ENCODE results near the gene CDK5R2. TPM values are rescaled to one million over a fixed set of nuclear protein-coding genes. Genes with fewer than 3 reads are reported as not detected.
"Not testable (repeated sequence)": the region's sequence is repeated elsewhere in the genome, so short reads cannot be mapped to it uniquely, and the experiment has no call there.

Gene CDK5R2
- total RNA-seq, 2 donors from 2014 or later, result not detected

DNA sequence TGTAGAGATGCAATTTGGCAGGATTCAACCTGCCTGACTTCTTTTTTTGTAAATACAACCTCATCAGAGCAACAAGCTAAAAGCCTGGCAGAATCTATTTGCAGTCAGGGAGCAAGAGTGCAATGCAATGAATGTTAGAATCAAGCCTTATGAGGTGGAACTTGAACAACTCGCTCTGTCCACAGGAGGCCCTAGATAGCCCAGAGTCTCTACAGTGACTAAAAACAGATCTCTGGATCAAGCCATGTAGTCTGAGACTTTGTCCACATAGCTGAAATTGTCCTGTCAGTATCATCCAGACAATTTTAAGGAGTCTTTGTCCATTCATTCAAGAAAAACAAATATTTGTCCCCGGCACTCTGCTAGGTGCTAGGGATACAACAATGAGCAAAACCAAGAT, 32.0 kb upstream of the CDK5R2 start:
- ATAC-seq (ENCODE audit: insufficient number of reproducible peaks, low FRiP score, low read depth) (no peak), DNase-seq (ENCODE audit: low spot score) (no peak)
- no peak overlapping the region for H3K27ac ChIP-seq
- TF ChIP-seq, protein P1, sequence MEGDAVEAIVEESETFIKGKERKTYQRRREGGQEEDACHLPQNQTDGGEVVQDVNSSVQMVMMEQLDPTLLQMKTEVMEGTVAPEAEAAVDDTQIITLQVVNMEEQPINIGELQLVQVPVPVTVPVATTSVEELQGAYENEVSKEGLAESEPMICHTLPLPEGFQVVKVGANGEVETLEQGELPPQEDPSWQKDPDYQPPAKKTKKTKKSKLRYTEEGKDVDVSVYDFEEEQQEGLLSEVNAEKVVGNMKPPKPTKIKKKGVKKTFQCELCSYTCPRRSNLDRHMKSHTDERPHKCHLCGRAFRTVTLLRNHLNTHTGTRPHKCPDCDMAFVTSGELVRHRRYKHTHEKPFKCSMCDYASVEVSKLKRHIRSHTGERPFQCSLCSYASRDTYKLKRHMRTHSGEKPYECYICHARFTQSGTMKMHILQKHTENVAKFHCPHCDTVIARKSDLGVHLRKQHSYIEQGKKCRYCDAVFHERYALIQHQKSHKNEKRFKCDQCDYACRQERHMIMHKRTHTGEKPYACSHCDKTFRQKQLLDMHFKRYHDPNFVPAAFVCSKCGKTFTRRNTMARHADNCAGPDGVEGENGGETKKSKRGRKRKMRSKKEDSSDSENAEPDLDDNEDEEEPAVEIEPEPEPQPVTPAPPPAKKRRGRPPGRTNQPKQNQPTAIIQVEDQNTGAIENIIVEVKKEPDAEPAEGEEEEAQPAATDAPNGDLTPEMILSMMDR (IDR thresholded peaks at IDR 0.05), result no peak
- H3K4me1 ChIP-seq (ENCODE audit: control insufficient read depth in 1 of 2, low read depth in 2 of 2), result no peaks in the 10 kb centered on the region
- no peaks in the 10 kb centered on the region for H3K9me3 ChIP-seq
- H3K27me3 ChIP-seq (replicated peaks; ENCODE audit: insufficient read depth), result no peaks in the 10 kb centered on the region
- H3K36me3 ChIP-seq, result no peaks in the 10 kb centered on the region
- no peak overlapping the region for H3K4me3 ChIP-seq

DNA sequence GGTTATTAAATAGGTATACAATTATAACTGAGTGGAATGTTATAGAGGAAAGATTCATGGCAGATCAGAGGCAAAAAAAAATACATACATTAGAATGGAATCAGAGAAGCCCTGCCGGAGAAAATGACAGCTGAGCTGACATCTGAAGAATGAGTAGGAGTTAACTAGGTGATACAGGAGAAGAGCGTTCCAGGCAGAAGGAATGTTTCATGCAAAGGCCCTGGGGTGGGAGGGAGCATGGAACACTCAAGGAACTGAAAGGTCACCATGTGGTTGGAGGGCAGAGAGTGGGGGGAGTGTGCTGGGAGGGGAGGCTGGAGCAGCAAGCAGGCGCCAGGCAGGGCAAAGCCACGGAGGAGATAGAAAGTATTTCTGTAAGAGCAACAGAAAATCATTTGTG, 31.6 kb upstream of the CDK5R2 start:
- no peaks in the 10 kb centered on the region for H3K27me3 ChIP-seq (replicated peaks; ENCODE audit: insufficient read depth)
- no peaks in the 10 kb centered on the region for H3K9me3 ChIP-seq
- ATAC-seq (ENCODE audit: insufficient number of reproducible peaks, low FRiP score, low read depth) (no peak), DNase-seq (ENCODE audit: low spot score) (no peak)
- H3K27ac ChIP-seq, result no peak overlapping the region
- no peaks in the 10 kb centered on the region for H3K36me3 ChIP-seq
- no peaks in the 10 kb centered on the region for H3K4me1 ChIP-seq (ENCODE audit: control insufficient read depth in 1 of 2, low read depth in 2 of 2)
- H3K4me3 ChIP-seq, result no peak overlapping the region
- TF ChIP-seq, protein P1 (IDR thresholded peaks at IDR 0.05), result no peak

DNA sequence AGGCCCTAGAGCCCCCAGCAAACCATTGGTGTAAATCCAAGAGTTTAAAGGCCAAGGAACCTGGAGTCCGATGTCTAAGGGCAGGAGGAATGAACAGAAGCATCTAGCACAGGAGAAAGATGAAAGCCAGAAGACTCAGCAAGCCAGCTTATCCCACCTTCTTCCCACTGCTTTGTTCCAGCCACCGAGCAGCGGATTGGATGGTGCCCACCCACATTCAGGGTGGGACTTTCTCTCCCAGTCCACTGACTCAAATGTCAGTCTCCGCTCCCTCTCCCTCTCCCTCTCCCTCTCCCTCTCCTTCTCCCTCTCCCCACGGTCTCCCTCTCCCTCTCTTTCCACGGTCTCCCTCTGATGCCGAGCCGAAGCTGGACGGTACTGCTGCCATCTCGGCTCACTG, 29.0 kb upstream of the CDK5R2 start:
- H3K9me3 ChIP-seq; H3K4me1 ChIP-seq (ENCODE audit: control insufficient read depth in 1 of 2, low read depth in 2 of 2); DNase-seq (ENCODE audit: low spot score); H3K27me3 ChIP-seq (replicated peaks; ENCODE audit: insufficient read depth); H3K4me3 ChIP-seq; H3K36me3 ChIP-seq; H3K27ac ChIP-seq; ATAC-seq (ENCODE audit: insufficient number of reproducible peaks, low FRiP score, low read depth): not testable (repeated sequence)

DNA sequence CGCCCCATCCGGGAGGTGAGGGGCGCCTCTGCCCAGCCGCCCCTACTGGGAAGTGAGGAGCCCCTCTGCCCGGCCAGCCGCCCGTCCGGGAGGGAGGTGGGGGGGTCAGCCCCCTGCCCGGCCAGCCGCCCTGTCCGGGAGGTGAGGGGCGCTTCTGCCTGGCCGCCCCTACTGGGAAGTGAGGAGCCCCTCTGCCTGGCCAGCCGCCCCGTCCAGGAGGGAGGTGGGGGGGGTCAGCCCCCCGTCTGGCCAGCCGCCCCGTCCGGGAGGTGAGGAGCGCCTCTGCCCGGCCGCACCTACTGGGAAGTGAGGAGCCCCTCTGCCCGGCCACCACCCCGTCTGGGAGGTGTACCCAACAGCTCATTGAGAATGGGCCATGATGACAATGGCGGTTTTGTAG, 27.7 kb upstream of the CDK5R2 start:
- not testable (repeated sequence) for H3K4me1 ChIP-seq (ENCODE audit: control insufficient read depth in 1 of 2, low read depth in 2 of 2); H3K36me3 ChIP-seq; H3K9me3 ChIP-seq; ATAC-seq (ENCODE audit: insufficient number of reproducible peaks, low FRiP score, low read depth); H3K4me3 ChIP-seq; H3K27me3 ChIP-seq (replicated peaks; ENCODE audit: insufficient read depth); H3K27ac ChIP-seq; DNase-seq (ENCODE audit: low spot score)

DNA sequence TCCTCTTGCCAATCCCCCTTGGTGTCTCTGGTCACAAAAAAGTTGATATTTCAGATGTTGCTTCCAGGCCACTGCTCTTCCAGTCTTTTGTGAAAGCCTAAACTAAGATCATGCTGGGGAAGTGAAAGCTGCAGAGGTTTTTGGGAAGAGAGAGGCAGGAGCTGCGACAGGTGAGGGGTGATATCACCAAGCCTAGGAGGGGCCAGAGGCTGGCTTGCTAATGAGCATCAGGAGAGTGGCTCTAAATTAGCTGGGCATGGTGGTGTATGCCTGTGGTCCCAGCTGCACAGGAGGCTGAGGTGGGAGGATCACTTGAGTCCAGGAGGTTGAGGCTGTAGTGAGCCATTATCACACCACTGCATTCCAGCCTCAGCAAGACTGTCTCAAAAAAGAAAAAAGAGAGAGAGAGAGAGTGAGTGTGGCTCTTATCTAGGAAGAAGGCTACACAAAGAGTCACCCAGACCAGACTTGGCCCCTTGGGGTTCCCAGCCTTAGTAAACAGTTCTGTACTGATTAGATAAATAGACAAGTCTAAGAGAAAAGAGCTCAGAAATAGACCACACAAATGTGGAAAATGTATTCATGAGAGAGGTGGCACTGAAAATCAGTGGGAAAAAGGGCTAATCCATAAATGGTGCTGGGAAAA, 14.6 kb upstream of the CDK5R2 start:
- H3K9me3 ChIP-seq, result no peaks in the 10 kb centered on the region
- H3K36me3 ChIP-seq, result no peaks in the 10 kb centered on the region
- no peak overlapping the region for H3K4me3 ChIP-seq
- ATAC-seq (ENCODE audit: insufficient number of reproducible peaks, low FRiP score, low read depth), result no peak
- no peak for DNase-seq (ENCODE audit: low spot score)
- H3K27ac ChIP-seq, result no peak overlapping the region
- H3K4me1 ChIP-seq (ENCODE audit: control insufficient read depth in 1 of 2, low read depth in 2 of 2), result no peaks in the 10 kb centered on the region
- TF ChIP-seq, protein P1 (IDR thresholded peaks at IDR 0.05), result no peak
- H3K27me3 ChIP-seq (replicated peaks; ENCODE audit: insufficient read depth), result peaks cover 6% of the 10 kb centered on the region

DNA sequence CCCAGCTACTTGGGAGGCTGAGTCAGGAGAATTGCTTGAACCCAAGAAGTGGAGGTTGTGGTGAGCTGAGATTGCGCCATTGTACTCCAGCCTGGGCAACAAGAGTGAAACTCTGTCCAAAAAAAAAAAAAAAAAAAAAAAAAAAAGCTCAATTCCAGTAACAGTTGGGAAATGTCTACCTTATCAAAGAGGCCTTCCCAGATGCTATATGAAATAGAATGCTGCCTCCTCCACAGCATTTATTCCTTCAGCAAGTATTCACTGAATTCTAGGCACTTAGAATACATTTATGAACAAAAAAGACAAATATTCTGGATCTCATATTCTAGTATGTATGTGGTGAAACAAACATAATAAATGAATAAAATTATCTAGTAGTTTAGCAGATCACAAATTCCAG, 12.8 kb upstream of the CDK5R2 start:
- DNase-seq (ENCODE audit: low spot score) (no peak), ATAC-seq (ENCODE audit: insufficient number of reproducible peaks, low FRiP score, low read depth) (no peak)
- TF ChIP-seq, protein P1 (IDR thresholded peaks at IDR 0.05), result no peak
- Histone ChIP-seq H3K9me3 (no peaks in the 10 kb centered on the region), H3K36me3 (no peaks in the 10 kb centered on the region), H3K4me1 (ENCODE audit: control insufficient read depth in 1 of 2, low read depth in 2 of 2) (no peaks in the 10 kb centered on the region), H3K27me3 (replicated peaks; ENCODE audit: insufficient read depth) (peaks cover 6% of the 10 kb centered on the region), H3K27ac (no peak overlapping the region), H3K4me3 (no peak overlapping the region)

All from thoracic aorta (tissue), 2 donors.